HepG2 (cell line): ENCODE measurements around the gene EED.

Experiments used
- CREB1 ChIP-seq, 2 experiments: fragments of 450-650 bp in 1 of 2; IDR thresholded peaks; 2 replicates each; pipeline ENCODE4 v1.6.1; 2016 to 2017; ENCODE audit warnings: control low read depth in 1 of 2, mild to moderate bottlenecking in 1 of 2, missing compliant biosample characterization in 1 of 2, missing genetic modification characterization in 1 of 2
- MEIS1 ChIP-seq: sonication (generic); formaldehyde crosslinking; IDR thresholded peaks from 2 replicates; pipeline ENCODE4 v1.9.0; 2021; ENCODE audit warnings: mild to moderate bottlenecking, missing genetic modification reagents, moderate library complexity, borderline replicate concordance
- MEIS2 ChIP-seq: sonication (generic); formaldehyde crosslinking; IDR thresholded peaks from 2 replicates; pipeline ENCODE4 v1.9.0; 2021; ENCODE audit warnings: mild to moderate bottlenecking, missing genetic modification reagents
- TF ChIP-seq, protein P1 (sequence below): sonication (generic); formaldehyde crosslinking; IDR thresholded peaks from 2 replicates; pipeline ENCODE4 v1.4.0; 2020; ENCODE audit warnings: mild to moderate bottlenecking, missing genetic modification reagents
- TF ChIP-seq, protein P2 (sequence below): sonication (generic); formaldehyde crosslinking; IDR thresholded peaks from 2 replicates; pipeline ENCODE4 v1.5.0; 2020; ENCODE audit warnings: mild to moderate bottlenecking, missing genetic modification reagents, moderate library complexity

DNA sequence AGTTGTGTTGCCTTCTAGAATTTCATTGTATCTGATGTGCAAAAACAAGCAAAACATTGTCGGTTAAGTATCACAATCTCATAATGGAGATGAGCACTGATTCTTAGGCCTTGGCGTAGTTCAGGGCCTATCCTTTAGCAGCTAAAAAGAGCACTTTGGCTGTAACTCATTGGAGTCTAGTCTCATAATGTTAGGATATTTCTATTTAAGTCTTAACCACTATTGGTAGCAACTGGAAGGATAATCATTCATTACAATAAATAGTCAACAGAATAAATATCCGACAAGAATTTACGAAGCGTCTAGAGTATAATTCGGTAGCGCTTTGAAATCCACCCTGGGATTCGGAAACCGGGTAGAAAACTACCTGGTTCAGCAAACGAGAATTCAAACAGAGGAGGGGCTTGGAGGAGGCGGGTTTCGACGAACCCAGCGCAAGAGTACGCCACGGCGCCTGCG lies 461 bp upstream of the EED start:
- no peak for TF ChIP-seq MEIS2 (CRISPR knock-in tag)
- no peak for TF ChIP-seq CREB1 (IDR thresholded peaks at IDR 0.05)
- TF ChIP-seq CREB1 (CRISPR knock-in tag; IDR thresholded peaks at IDR 0.05), result no peak; the same call in 1 of the 2 replicates
- TF ChIP-seq, protein P1, sequence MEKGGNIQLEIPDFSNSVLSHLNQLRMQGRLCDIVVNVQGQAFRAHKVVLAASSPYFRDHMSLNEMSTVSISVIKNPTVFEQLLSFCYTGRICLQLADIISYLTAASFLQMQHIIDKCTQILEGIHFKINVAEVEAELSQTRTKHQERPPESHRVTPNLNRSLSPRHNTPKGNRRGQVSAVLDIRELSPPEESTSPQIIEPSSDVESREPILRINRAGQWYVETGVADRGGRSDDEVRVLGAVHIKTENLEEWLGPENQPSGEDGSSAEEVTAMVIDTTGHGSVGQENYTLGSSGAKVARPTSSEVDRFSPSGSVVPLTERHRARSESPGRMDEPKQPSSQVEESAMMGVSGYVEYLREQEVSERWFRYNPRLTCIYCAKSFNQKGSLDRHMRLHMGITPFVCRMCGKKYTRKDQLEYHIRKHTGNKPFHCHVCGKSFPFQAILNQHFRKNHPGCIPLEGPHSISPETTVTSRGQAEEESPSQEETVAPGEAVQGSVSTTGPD (CRISPR knock-in tag), result no peak
- TF ChIP-seq, protein P2, sequence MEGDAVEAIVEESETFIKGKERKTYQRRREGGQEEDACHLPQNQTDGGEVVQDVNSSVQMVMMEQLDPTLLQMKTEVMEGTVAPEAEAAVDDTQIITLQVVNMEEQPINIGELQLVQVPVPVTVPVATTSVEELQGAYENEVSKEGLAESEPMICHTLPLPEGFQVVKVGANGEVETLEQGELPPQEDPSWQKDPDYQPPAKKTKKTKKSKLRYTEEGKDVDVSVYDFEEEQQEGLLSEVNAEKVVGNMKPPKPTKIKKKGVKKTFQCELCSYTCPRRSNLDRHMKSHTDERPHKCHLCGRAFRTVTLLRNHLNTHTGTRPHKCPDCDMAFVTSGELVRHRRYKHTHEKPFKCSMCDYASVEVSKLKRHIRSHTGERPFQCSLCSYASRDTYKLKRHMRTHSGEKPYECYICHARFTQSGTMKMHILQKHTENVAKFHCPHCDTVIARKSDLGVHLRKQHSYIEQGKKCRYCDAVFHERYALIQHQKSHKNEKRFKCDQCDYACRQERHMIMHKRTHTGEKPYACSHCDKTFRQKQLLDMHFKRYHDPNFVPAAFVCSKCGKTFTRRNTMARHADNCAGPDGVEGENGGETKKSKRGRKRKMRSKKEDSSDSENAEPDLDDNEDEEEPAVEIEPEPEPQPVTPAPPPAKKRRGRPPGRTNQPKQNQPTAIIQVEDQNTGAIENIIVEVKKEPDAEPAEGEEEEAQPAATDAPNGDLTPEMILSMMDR (CRISPR knock-in tag), result no peak
- TF ChIP-seq MEIS1, result no peak
